AG10803 (cell line): ENCODE results near the gene P2RX2.

Experiments used
- DNase-seq: peaks from one replicate; pipeline ENCODE4 v3.0.0; 2010; ENCODE audit warnings: low read depth
- H3K4me3 ChIP-seq: 2 replicates; pipeline ENCODE4 v1.5.1; 2011; ENCODE audit warnings: mild to moderate bottlenecking, low read length, control low read depth
- TF ChIP-seq, protein P1 (sequence below): conservative IDR thresholded peaks from 2 replicates; pipeline ENCODE4 v1.5.1; 2011; ENCODE audit warnings: mild to moderate bottlenecking, low read length, control low read depth, inconsistent platforms

P2RX2 gene

DNA sequence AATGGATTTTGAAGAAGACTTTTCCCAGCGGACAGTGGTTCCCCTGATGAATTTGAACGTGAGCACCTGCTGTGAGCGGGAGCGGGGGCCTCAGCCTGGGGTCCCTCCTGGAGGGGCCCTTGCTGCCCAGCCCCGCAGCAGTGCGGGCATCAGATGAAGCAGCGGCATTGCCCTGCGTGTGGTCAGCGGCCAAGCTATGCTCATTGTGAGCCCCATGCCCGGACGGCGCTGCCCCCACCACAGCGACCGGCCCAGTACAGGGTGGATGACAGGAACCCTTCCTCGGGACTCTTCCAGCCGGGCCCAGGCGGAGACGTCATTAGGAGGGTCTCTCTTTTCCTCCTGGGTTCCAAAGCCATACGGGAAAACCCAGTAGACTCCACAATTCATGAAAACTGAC is 11.6 kb upstream of the P2RX2 start:
- no peak for DNase-seq
- TF ChIP-seq, protein P1, sequence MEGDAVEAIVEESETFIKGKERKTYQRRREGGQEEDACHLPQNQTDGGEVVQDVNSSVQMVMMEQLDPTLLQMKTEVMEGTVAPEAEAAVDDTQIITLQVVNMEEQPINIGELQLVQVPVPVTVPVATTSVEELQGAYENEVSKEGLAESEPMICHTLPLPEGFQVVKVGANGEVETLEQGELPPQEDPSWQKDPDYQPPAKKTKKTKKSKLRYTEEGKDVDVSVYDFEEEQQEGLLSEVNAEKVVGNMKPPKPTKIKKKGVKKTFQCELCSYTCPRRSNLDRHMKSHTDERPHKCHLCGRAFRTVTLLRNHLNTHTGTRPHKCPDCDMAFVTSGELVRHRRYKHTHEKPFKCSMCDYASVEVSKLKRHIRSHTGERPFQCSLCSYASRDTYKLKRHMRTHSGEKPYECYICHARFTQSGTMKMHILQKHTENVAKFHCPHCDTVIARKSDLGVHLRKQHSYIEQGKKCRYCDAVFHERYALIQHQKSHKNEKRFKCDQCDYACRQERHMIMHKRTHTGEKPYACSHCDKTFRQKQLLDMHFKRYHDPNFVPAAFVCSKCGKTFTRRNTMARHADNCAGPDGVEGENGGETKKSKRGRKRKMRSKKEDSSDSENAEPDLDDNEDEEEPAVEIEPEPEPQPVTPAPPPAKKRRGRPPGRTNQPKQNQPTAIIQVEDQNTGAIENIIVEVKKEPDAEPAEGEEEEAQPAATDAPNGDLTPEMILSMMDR = no peak
- no peak overlapping the region for H3K4me3 ChIP-seq

DNA sequence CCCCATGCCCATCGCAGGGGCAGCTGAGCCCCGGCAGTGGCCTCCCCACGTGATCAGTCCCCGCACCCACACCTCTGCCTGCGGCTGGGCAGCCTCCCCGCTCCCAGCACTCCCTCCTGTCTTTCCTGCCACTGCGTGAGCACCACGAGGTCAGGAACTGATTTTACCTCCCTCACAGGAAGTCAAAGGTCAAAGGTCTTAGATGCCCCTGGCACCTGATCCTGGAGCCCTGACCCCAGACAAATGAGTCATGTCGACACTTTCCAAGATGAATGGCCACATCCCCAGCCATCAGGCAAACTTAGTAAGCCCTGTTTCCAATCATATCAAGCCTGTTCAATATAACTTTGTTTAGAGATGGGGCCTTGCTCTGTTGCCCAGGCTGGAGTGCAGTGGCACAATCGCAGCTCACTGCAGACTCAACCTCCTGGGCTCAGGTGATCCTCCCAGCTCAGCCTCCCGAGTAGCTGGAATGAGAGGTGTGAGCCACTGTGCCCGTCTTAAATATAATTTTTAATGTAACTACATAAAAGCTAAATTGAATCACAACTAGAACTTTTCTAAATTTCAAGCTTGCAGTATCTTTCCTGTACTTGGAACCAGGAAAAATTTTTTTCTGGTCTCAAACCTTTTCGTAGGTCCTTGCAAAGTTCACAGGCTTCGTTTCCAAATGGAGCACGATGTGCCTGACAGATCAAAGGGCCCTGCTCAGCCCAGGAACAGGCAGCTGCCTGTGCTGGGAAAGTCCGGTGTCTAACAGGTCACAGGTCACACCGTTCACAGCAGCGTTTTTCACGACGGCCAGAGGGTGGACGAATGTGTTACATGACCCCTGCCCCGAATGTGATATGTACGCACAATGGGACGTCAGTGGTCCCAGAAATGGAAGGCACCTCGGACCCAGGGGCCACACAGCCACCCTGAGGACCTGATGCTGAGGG is 10.1 kb upstream of the P2RX2 start:
- TF ChIP-seq, protein P1 = no peak
- H3K4me3 ChIP-seq = no peak overlapping the region
- no peak for DNase-seq

DNA sequence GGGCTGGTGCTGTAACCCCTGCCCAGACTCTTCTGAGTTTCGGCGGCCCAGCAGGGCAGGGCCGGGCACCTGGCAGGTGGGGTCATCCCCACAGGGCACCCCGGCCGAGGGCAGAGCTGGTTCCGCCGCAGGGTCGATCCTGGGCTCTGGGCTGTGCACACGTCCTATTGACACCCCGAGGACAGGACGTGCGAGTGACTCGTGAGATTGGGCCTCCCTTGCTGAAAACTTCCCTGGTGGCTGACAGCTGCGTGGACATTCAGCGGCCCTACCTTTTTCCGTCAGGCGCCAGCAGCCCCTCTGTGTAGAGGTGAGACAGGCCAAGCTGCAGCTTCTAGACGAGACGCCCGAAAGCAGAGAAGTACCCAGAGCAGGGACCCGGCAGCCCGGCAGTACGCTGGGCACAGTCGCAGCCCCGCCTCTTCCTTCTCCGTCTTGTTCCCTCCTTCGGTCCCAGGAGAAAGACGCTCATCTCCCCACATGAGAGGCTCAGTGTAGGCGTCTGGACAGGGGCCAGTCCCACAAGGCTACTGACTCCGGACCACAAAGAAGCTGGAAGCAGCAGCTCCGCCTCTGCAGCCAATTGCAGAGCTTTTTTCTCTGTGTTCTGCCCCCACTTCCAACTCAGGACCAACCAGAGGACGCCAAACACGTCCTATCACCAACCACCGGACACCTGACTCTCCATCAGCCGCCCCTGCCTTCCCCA is 8.4 kb upstream of the P2RX2 start, which contains the start of gene LRCOL1:
Gene LRCOL1, minus strand, starts transcription at position 532 of the 709 bp plus-strand sequence. CDS start 4,331 bp downstream, outside the sequence.
- peak; percentile 81 for DNase-seq
- peak within 1 kb of the TSS; percentile 24; the same call in 1 of the 2 replicates for H3K4me3 ChIP-seq
- TF ChIP-seq, protein P1 = no peak

DNA sequence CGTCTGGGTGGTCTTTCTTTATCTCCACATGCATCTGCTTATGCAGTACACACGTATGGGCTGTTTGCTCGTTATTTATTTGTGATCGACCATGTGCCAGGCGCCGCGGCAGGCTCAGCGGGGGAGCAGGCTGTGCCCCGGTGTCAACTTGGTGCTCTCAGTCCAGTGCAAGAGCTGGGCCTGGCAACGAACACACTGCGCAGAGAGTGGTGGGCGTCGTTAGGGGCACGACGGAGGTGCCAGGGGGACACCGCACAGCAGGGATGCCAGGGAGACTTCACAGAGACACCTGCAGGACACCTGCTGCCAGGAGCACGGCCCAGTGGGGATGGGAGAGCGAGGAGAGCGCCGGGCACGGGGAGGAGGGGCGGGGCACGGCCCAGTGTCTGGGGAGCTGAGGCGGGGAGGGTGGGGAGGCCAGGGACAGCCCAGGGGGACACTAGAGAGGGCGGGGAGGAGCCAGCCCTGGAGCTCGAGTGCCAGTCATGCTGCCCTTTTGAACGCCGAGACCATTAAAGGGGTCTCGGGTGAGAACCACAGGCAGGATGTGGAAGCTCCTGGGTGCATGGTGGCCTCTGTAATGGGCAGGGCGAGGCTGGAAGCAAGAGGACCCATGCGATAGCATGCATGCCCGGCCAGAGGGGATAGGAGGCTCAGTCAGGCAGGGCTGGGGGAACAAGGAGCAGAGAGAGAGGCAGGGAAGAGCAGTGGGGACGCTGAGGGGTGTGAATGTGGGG is 7.5 kb upstream of the P2RX2 start:
- TF ChIP-seq, protein P1 = no peak
- H3K4me3 ChIP-seq = no peak overlapping the region
- DNase-seq = no peak

DNA sequence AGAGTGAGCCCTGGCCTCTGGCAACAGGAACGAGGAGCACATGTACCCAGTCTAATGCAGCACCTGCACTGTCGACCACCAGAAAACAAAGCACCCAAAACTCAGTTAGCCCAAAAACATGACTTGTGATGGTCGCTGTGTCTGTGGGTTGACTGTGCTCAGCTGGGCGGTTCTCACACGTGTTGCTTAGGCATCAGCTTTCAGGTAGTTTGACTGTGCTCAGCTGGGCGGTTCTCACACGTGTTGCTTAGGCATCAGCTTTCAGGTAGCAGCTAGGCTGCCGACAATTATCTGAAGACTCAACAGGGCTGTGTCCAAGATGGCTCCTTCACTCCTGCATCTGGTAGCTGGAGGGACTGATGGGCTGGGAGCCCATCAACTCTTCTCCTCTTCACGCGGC is 7.0 kb upstream of the P2RX2 start:
- TF ChIP-seq, protein P1 = no peak
- no peak for DNase-seq
- H3K4me3 ChIP-seq = no peak overlapping the region

DNA sequence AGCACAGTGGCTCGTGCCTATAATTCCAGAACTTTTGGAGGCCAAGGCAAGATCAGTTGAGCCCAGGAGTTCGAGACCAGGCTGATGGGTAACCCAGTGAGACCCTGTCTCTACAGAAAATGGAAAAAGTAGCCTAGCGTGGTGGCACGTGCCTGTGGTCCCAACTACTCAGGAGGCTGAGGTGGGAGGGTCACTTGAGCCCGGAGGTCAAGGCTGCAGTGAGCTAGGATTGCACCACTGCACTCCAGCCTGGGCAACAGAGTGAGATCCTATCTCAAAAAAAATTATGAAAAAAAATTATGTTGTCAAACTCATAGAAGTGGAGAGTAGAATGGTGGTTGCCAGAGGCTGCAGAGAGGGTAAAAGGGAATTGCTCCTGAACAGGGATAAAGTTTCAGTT is 4.5 kb upstream of the P2RX2 start:
- TF ChIP-seq, protein P1 = no peak
- no peak for DNase-seq
- no peak overlapping the region for H3K4me3 ChIP-seq
